SK-N-SH (cell line): ENCODE results near the gene CA10. TPM values are rescaled to one million over a fixed set of nuclear protein-coding genes. Genes with fewer than 3 reads are reported as not detected.

Source experiments
- CTCF ChIA-PET: fragments of 300-600, 350-600 bp; formaldehyde crosslinking; extraction: SDS; loops from one replicate; lab custom pipeline; 2021; lab: Yijun Ruan, JAX
- POLR2A ChIA-PET: fragments of 350-600 bp; sonication (Branson Sonifier 250); formaldehyde crosslinking; extraction: SDS; loops from one replicate; lab custom pipeline; 2020; ENCODE audit warnings: antibody characterized with exemption, inconsistent platforms; lab: Yijun Ruan, JAX
- DNase-seq: peaks from one replicate; pipeline ENCODE4 v3.0.0; 2012
- H2AFZ ChIP-seq: fragments of 200-600 bp; sonication (generic); 2 replicates; pipeline ENCODE4 v1.8.1; 2016; ENCODE audit warnings: antibody characterized with exemption, mild to moderate bottlenecking, low read depth
- H3F3A ChIP-seq: fragments of 200-600 bp; sonication (generic); replicated peaks from 2 replicates; pipeline ENCODE3; 2016; ENCODE audit warnings: antibody characterized with exemption, mild to moderate bottlenecking; ENCODE audit not compliant: insufficient read depth
- H3K27ac ChIP-seq, 2 experiments: fragments of 200-500 bp in 1 of 2; fragments of 200-600 bp in 1 of 2; sonication (Bioruptor generic) in 1 of 2; sonication (generic), shearing (Covaris generic) in 1 of 2; 2 replicates each; pipeline versions ENCODE4 v1.5.1 to v1.6.1; 2014 to 2016; ENCODE audit warnings: low read depth in 2 of 2, inconsistent platforms in 1 of 2, low read length in 1 of 2, mild to moderate bottlenecking in 1 of 2, mixed read lengths in 1 of 2
- H3K27me3 ChIP-seq: fragments of 200-600 bp; sonication (generic), shearing (Covaris generic); 2 replicates; pipeline ENCODE4 v1.6.1; 2016; ENCODE audit warnings: mixed run types; ENCODE audit not compliant: insufficient read depth
- H3K36me3 ChIP-seq, 2 experiments: fragments of 200-500 bp in 1 of 2; fragments of 200-600 bp in 1 of 2; sonication (Bioruptor generic) in 1 of 2; sonication (generic) in 1 of 2; replicated peaks in 1 of 2; 2 replicates each; pipeline versions ENCODE3 to v1.5.1; 2014 to 2016; ENCODE audit warnings: low read length in 1 of 2, mild to moderate bottlenecking in 1 of 2; ENCODE audit not compliant: insufficient read depth in 2 of 2, control insufficient read depth in 1 of 2
- H3K4me1 ChIP-seq, 2 experiments: fragments of 200-500 bp in 1 of 2; fragments of 200-600 bp in 1 of 2; sonication (Bioruptor generic) in 1 of 2; sonication (generic), shearing (Covaris generic) in 1 of 2; 2 replicates each; pipeline versions ENCODE4 v1.5.1 to v1.6.1; 2014 to 2016; ENCODE audit warnings: low read depth in 1 of 2, low read length in 1 of 2, mixed run types in 1 of 2; ENCODE audit not compliant: insufficient read depth in 2 of 2, control insufficient read depth in 1 of 2
- H3K4me2 ChIP-seq: fragments of 200-600 bp; sonication (generic), shearing (Covaris generic); 2 replicates; pipeline ENCODE4 v1.6.1; 2017; ENCODE audit warnings: mixed run types
- H3K4me3 ChIP-seq, 2 experiments: fragments of 200-500 bp in 1 of 2; fragments of 200-600 bp in 1 of 2; sonication (Bioruptor generic) in 1 of 2; sonication (generic), shearing (Covaris generic) in 1 of 2; 2 replicates each; pipeline versions ENCODE4 v1.5.1 to v1.8.1; 2014 to 2016; ENCODE audit warnings: low read depth in 2 of 2, inconsistent platforms in 1 of 2, low read length in 1 of 2, mild to moderate bottlenecking in 1 of 2, mixed read lengths in 1 of 2, moderate library complexity in 1 of 2
- H3K79me2 ChIP-seq: fragments of 200-600 bp; sonication (generic); 2 replicates; pipeline ENCODE4 v1.8.1; 2017; ENCODE audit warnings: mild to moderate bottlenecking; ENCODE audit not compliant: insufficient read depth
- H3K9ac ChIP-seq: fragments of 200-600 bp; sonication (generic); 2 replicates; pipeline ENCODE4 v1.6.1; 2017; ENCODE audit warnings: mixed run types
- H3K9me2 ChIP-seq: fragments of 200-600 bp; sonication (generic); 2 replicates; pipeline ENCODE4 v1.6.1; 2017; ENCODE audit warnings: mixed run types
- H3K9me3 ChIP-seq: fragments of 200-600 bp; sonication (generic); 2 replicates; pipeline ENCODE4 v1.6.1; 2017; ENCODE audit warnings: mixed run types, mild to moderate bottlenecking, moderate library complexity
- H4K20me1 ChIP-seq: fragments of 200-600 bp; sonication (generic); 2 replicates; pipeline ENCODE4 v1.6.1; 2017; ENCODE audit warnings: mild to moderate bottlenecking, mixed run types; ENCODE audit not compliant: insufficient read depth
- CHD2 ChIP-seq: fragments of 150-350 bp; IDR thresholded peaks from 2 replicates; pipeline ENCODE4 v1.6.1; 2018; ENCODE audit warnings: low read length; ENCODE audit not compliant: partially characterized antibody
- ELF1 ChIP-seq: IDR thresholded peaks from 2 replicates; pipeline ENCODE4 v1.4.0; 2012
- EZH2phosphoT487 ChIP-seq: fragments of 200-600 bp; sonication (generic); IDR thresholded peaks from 2 replicates; pipeline ENCODE4 v1.6.1; 2017; ENCODE audit warnings: low read depth, mixed run types, mild to moderate bottlenecking, antibody characterized with exemption, moderate library complexity, borderline replicate concordance
- FOXM1 ChIP-seq: IDR thresholded peaks from 2 replicates; pipeline ENCODE4 v1.4.0; 2012; ENCODE audit warnings: low read depth, mild to moderate bottlenecking
- GABPA ChIP-seq: IDR thresholded peaks from 2 replicates; pipeline ENCODE4 v1.4.0; 2012; ENCODE audit warnings: low read depth, mild to moderate bottlenecking
- JUND ChIP-seq: IDR thresholded peaks from 2 replicates; pipeline ENCODE4 v1.4.0; 2012
- MXI1 ChIP-seq: IDR thresholded peaks from 2 replicates; pipeline ENCODE4 v1.6.1; 2012; ENCODE audit warnings: mild to moderate bottlenecking, low read depth, low read length, improper control_type of control experiment
- POLR2AphosphoS5 ChIP-seq: IDR thresholded peaks from 2 replicates; pipeline ENCODE4 v1.6.1; 2012; ENCODE audit warnings: low read depth, low read length
- RAD21 ChIP-seq: IDR thresholded peaks from 2 replicates; pipeline ENCODE4 v1.6.1; 2012; ENCODE audit warnings: mild to moderate bottlenecking, low read length
- SIN3A ChIP-seq: IDR thresholded peaks from 2 replicates; pipeline ENCODE4 v1.6.1; 2012; ENCODE audit warnings: low read depth, mild to moderate bottlenecking, low read length, moderate library complexity, borderline replicate concordance
- SMC3 ChIP-seq: IDR thresholded peaks from 2 replicates; pipeline ENCODE4 v1.6.1; 2012; ENCODE audit warnings: low read depth, low read length, improper control_type of control experiment
- WGBS: methylation state at CpG from one replicate; pipeline ENCODE4 v1.1.6; 2017; ENCODE audit warnings: low lambda C conversion rate; 5-methylcytosine and 5-hydroxymethylcytosine counted together
- polyA plus RNA-seq, 3 experiments: library from polyadenylated mRNA; depleted of rRNA; stranded (reverse); fragments of >200 nt; gene quantifications; 2 replicates each; pipeline ENCODE4 v1.2.3, GENCODE V29; 2012
- TF ChIP-seq, protein P1 (sequence below): fragments of 150-350 bp; IDR thresholded peaks from 2 replicates; pipeline ENCODE4 v1.6.1; 2017; ENCODE audit warnings: antibody characterized with exemption, low read length, low read depth, borderline replicate concordance
- TF ChIP-seq, protein P2 (sequence below): IDR thresholded peaks from 2 replicates; pipeline ENCODE4 v1.4.0; 2012; ENCODE audit warnings: low read depth, borderline replicate concordance
- TF ChIP-seq, protein P3 (sequence below): IDR thresholded peaks from 2 replicates; pipeline ENCODE4; 2012
- TF ChIP-seq, protein P4 (sequence below): IDR thresholded peaks from 2 replicates; pipeline ENCODE4 v1.6.1; 2012; ENCODE audit warnings: mild to moderate bottlenecking, low read depth, low read length, moderate library complexity

Gene CA10
- polyA plus RNA-seq, 1 of the 3 experiments (the other 2 are of a cell fraction): not detected

DNA sequence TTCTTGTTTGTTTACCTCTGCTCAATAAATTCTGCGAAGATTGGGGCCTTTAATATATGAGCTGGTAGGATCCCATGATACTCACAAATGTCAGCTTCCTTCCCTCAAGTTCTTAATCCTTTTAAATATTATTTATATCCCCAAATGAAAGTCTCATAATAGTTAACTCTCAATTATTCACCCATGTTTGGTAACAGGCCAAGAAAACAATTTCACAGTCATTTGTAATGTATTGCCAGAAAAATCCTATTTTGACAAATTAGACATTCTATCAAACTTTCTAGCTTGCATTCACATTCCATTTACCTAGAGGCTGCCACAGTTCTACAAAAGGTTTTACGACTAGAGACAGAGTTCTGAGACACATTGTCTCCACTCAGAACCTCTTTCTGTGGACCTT lies 457.0 kb downstream of the CA10 start:
- H3K36me3 ChIP-seq: no peaks in the 10 kb centered on the region
- no peak overlapping the region for H3K4me2 ChIP-seq
- H3K27me3 ChIP-seq: no peaks in the 10 kb centered on the region
- no peaks in the 10 kb centered on the region for H3K9me2 ChIP-seq
- H3K9me3 ChIP-seq: peaks cover 3% of the 10 kb centered on the region; the same call in 1 of the 2 replicates
- TF ChIP-seq CHD2 (no peak), RAD21 (no peak), GABPA (no peak), JUND (no peak), POLR2AphosphoS5 (no peak), FOXM1 (no peak), SIN3A (no peak), MXI1 (no peak), SMC3 (no peak), EZH2phosphoT487 (no peak), ELF1 (no peak)
- TF ChIP-seq, protein P1, sequence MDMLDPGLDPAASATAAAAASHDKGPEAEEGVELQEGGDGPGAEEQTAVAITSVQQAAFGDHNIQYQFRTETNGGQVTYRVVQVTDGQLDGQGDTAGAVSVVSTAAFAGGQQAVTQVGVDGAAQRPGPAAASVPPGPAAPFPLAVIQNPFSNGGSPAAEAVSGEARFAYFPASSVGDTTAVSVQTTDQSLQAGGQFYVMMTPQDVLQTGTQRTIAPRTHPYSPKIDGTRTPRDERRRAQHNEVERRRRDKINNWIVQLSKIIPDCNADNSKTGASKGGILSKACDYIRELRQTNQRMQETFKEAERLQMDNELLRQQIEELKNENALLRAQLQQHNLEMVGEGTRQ: no peak
- TF ChIP-seq, protein P2, sequence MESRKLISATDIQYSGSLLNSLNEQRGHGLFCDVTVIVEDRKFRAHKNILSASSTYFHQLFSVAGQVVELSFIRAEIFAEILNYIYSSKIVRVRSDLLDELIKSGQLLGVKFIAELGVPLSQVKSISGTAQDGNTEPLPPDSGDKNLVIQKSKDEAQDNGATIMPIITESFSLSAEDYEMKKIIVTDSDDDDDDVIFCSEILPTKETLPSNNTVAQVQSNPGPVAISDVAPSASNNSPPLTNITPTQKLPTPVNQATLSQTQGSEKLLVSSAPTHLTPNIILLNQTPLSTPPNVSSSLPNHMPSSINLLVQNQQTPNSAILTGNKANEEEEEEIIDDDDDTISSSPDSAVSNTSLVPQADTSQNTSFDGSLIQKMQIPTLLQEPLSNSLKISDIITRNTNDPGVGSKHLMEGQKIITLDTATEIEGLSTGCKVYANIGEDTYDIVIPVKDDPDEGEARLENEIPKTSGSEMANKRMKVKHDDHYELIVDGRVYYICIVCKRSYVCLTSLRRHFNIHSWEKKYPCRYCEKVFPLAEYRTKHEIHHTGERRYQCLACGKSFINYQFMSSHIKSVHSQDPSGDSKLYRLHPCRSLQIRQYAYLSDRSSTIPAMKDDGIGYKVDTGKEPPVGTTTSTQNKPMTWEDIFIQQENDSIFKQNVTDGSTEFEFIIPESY: no peak
- TF ChIP-seq, protein P3, sequence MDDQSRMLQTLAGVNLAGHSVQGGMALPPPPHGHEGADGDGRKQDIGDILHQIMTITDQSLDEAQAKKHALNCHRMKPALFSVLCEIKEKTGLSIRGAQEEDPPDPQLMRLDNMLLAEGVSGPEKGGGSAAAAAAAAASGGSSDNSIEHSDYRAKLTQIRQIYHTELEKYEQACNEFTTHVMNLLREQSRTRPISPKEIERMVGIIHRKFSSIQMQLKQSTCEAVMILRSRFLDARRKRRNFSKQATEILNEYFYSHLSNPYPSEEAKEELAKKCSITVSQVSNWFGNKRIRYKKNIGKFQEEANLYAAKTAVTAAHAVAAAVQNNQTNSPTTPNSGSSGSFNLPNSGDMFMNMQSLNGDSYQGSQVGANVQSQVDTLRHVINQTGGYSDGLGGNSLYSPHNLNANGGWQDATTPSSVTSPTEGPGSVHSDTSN: no peak
- TF ChIP-seq, protein P4, sequence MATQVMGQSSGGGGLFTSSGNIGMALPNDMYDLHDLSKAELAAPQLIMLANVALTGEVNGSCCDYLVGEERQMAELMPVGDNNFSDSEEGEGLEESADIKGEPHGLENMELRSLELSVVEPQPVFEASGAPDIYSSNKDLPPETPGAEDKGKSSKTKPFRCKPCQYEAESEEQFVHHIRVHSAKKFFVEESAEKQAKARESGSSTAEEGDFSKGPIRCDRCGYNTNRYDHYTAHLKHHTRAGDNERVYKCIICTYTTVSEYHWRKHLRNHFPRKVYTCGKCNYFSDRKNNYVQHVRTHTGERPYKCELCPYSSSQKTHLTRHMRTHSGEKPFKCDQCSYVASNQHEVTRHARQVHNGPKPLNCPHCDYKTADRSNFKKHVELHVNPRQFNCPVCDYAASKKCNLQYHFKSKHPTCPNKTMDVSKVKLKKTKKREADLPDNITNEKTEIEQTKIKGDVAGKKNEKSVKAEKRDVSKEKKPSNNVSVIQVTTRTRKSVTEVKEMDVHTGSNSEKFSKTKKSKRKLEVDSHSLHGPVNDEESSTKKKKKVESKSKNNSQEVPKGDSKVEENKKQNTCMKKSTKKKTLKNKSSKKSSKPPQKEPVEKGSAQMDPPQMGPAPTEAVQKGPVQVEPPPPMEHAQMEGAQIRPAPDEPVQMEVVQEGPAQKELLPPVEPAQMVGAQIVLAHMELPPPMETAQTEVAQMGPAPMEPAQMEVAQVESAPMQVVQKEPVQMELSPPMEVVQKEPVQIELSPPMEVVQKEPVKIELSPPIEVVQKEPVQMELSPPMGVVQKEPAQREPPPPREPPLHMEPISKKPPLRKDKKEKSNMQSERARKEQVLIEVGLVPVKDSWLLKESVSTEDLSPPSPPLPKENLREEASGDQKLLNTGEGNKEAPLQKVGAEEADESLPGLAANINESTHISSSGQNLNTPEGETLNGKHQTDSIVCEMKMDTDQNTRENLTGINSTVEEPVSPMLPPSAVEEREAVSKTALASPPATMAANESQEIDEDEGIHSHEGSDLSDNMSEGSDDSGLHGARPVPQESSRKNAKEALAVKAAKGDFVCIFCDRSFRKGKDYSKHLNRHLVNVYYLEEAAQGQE: no peak
- WGBS: 16% methylated on average over 2 of the region's 2 CpGs
- H3F3A ChIP-seq: no peaks in the 10 kb centered on the region
- H2AFZ ChIP-seq: no peak overlapping the region
- ChIA-PET CTCF (no interaction called here), POLR2A (no interaction called here)
- DNase-seq: no peak
- H3K4me3 ChIP-seq: no peak overlapping the region
- H4K20me1 ChIP-seq: no peaks in the 10 kb centered on the region
- H3K79me2 ChIP-seq: no peaks in the 10 kb centered on the region
- no peak overlapping the region for H3K27ac ChIP-seq
- H3K9ac ChIP-seq: no peak overlapping the region
- H3K4me1 ChIP-seq: no peaks in the 10 kb centered on the region
